Measurements from ENCODE around the gene NPIPB12.
"Not testable (repeated sequence)": the region's sequence is repeated elsewhere in the genome, so short reads cannot be mapped to it uniquely, and the experiment has no call there.

NPIPB12 gene

DNA sequence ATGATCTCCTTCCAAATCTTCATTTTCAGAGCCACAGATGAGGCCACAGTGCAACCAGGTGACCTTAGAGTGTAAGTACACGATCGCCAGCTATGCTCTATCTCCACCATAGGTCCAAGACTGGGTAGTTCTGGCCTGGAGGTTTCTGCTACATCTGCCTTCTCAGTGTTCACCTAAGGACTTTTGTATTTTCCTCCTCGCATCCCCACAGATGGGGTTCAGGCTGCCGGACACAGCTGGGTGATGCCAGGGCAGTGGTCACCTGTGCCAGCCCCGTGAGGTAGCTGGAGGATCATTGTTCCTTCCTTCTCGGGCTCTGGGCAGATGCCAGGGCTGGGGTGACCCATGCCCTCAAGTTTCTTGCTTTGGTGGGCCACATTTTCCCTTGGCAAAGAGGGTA, at the start of gene NPIPB12:
Gene NPIPB12, minus strand, starts transcription at position 101 of the 400 bp plus-strand sequence.
- in situ Hi-C loops (cut with MboI; ENCODE audit: low sequenced_read_pairs), result not testable (repeated sequence)

DNA sequence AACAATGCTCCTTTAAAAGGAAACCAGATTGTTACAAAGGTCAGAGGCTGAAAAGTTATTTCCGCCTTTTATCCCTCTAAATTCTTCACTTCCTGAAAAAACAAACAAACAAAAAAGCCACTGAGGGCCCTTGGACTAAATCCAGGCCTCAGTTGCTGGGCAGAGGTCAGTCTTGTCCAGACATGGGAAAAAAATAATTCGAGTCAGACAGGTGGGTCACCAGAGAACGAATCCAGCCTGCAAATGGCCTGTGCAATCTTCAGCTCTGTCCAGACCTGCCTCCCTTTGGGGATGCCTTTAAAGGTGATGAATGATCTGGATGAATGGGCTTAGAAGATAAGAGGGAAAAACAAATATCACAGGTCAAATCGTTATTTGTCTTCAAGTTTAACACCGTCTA, 15.3 kb upstream of the NPIPB12 start:
- in situ Hi-C loops (cut with MboI; ENCODE audit: low sequenced_read_pairs), result not testable (repeated sequence)

DNA sequence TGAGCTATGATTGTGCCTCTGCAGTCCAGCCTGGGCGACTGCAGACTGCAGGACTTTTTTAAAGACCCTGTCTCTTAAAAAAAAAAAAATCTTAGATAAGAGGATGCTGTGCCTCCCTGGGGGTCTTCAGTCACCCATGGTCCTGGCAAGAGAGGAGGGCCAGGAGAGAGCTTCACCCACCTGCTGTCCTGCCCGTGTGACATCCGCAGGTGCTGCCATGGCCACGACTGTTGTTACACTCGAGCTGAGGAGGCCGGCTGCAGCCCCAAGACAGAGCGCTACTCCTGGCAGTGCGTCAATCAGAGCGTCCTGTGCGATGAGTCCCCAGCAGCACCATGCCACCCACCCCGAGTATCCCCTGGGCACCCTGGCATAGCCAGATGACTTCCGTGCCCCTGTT, 23.9 kb downstream of the NPIPB12 start:
- in situ Hi-C loops (cut with MboI; ENCODE audit: low sequenced_read_pairs), result not testable (repeated sequence)

DNA sequence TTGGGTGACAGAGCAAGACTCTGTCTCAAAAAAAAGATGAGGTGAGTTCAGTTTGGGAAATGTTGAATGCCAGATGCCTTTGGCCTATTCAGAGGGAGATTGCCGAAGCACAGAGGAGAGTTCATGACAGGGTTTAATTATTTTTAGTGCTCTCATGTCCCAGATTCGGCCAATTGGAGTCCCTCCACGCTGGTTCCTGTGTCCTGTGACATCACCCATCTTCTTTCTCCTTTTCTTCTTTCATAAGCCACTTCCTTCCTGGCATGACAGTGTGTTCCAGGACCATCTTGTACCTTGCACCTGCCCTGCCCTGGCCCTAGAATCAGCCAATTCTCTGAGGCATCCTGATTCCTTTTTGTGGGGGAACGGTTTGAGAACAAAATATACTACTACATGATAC, 34.1 kb downstream of the NPIPB12 start:
- in situ Hi-C loops (cut with MboI; ENCODE audit: low sequenced_read_pairs), result not testable (repeated sequence)

DNA sequence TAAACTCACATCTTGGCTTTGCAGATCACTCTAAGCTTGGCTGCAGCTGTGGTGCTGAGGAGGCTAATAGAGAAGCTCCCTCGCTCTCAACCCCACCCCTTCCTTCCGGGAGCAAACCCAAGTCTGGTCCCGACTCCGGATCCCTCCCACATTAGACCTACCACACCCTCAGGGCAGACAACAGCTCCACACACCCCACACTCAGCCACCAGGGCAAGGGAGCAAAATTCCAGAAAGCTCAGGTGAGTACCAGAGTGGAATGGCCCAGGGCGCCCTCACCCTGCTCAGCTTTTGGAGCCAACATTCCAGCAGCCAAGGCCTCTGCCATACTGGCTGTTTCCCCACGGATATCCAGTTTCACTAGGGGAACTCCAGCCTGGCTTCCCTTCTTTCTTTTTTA, 36.5 kb downstream of the NPIPB12 start:
- in situ Hi-C loops (cut with MboI; ENCODE audit: low sequenced_read_pairs), result not testable (repeated sequence)

DNA sequence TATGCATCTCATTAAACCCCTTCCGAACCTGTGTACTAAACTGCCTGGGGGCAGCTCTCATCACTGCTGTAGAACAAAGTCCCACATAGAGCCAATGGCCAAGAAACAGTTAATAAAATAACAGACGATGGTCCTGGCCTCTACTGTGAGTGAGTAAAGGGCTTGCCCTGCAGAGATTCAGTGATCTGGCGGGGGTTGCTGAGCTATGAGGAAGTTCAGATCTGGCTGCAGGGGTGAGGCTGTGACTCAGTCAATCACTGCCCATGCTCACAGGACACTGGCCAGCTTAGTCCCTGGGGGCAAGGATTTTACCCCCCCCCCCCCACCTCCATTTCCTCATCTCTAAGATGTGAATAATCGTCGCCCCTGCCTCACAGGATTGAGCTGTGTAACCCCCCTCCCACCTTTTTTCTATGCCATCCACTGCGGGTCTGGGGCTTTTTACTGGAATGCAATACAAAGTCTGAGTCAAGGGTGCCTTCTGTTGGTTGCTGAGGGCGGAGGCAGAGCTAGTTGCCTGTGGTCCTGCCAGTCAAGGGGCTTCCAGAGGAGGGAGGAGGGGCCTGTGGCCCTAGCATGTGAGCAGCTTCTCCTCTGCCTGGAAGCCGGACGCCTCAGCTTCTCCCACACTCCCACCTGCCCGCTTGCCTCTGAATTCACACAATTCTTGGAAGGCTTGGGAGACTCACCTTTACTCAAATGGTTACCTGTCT, 38.4 kb downstream of the NPIPB12 start:
- in situ Hi-C loops (cut with MboI; ENCODE audit: low sequenced_read_pairs), result not testable (repeated sequence)

DNA sequence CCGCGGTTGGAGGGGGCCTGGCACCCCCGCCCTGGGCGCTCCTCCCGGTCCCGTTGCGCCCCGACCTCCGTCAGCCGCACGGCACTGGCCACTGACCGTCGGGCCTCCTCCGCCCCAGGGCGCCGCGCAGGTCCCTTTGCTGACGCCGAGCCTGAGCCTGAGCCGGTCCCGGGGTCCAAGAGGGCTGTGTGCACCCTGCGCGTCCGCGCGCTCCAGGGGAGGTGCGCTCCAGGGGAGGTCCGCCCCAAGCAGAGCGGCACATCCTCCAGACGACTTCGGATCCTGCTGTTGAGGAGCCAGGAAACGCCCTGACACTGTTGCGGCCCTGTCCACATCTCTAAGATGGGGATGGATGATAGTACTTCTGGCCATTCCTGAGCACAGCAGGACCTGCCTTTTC, 39.3 kb downstream of the NPIPB12 start:
- in situ Hi-C loops (cut with MboI; ENCODE audit: low sequenced_read_pairs), result not testable (repeated sequence)

DNA sequence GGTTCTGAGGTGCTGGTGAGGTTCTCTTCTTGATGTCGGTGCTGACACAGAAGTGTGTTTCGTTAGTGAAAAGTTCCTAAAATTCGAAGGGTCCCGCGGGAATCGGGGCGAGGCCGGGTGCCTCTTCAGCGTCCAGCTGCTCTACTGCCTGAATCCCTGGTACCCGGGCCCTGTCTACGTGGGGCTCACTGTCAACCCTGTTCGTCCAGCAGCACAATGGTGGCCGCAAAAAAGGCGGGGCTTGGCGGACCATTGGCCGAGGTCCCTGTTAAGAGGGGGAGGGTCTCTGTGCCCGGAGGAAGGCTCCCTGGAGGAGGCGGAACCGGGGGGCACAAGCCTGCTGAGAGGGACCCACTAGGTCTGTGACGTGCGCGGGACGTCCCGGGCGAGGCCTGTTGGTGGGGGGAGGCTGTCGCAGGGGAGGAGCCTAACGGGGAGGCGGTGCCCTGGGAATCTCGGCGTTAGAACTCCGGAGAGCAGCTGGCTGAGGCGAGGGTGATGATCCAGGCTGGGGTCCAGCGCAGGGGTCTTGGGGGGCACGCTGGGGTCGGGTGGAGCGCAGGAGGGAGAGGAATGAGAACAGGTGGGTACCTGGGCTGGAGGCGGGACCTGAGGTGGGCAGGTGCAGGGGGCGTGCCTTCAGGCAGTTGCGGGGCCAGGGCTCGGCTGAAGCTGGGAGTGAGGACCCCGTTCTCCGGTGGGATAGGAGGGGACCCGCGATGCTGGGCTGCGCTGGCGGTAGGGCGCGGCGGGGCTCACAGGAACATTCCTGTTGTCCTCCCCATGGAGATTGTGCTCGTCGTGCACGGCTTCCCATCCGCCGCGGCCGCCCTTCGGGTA, 40.0 kb downstream of the NPIPB12 start:
- in situ Hi-C loops (cut with MboI; ENCODE audit: low sequenced_read_pairs), result not testable (repeated sequence)

DNA sequence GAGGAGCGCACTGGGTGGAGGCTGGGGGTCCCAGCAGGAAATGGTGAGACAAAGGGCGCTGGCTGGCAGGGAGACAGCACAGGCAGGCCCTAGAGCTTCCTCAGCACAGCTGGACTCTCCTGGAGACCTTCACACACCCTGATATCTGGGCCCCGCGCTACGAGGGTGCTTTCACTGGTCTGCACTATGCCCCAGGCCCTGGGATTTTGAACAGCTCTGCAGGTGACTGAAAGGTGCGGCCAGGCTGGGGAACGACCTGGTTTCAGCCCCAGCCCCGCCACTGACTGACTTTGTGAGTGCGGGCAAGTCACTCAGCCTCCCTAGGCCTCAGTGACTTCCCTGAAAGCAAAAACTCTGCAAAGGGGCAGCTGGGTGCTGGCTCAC, 45.6 kb downstream of the NPIPB12 start:
- in situ Hi-C loops (cut with MboI; ENCODE audit: low sequenced_read_pairs), result not testable (repeated sequence)

DNA sequence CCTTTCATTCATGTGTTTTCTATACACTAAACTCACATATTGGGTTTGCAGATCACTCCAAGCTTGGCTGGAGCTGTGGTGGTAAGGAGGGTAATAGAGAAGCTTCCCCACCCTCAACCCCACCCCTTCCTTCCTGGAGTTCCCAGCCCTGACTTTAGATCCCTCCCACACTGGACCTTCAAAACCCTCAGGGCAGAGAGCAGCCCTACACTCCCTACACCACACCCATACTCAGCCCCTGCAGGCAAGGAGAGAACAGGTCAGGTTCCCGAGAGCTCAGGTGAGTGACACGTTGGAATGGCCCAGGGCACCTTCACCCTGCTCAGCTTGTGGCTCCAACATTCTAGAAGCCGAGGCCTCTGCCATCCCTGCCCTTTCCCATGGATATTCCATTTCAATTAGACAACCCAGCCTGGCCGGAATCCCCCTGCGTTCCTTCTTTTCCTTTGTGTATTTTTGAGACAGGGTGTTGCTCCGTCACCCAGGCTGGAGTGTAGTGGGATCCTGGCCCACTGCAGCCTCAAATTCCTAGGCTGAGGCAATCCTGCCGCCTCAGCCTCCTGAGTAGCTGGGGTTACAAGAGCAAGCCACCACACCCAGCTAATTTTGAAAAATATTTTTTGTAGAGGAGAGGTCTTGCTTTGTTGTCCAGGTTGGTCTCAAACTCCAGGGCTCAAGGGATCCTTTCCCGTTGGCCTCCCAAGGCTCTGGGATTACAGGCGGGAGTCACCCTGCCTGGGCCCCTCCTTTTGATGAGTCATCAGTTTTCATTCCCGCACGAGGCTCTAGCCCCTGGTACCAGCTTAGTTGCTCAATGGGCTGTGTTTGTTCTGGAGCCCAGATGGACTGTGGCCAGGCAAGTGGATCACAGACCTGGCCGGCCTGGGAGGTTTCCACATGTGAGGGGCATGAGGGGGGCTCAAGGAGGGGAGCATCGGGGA, 46.2 kb downstream of the NPIPB12 start, which contains the start of gene SULT1A4:
Gene SULT1A4, plus strand, starts transcription at position 208 of the 941 bp plus-strand sequence. CDS start 1,473 bp downstream, outside the sequence.
- in situ Hi-C loops (cut with MboI; ENCODE audit: low sequenced_read_pairs), result not testable (repeated sequence)

DNA sequence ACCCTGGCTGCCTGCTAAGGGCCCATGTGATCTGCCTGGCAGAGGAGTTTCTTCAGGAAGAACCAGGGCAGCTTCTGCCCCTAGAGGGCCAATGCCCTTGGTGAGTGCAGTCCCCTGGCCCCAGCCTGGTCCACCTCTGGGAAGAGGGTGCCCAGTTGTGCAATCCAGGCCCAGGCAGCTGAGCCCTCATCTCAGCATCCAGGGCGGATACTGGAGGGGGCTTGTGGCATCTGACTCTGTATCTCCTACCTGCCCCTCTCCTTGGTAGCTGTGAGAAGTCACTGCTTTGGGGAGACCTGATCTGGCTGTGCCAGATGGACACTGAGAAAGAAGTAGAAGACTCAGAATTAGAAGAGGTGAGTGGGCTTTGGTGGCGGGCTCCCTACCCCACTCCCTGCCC, 48.5 kb downstream of the NPIPB12 start:
- in situ Hi-C loops (cut with MboI; ENCODE audit: low sequenced_read_pairs), result not testable (repeated sequence)

DNA sequence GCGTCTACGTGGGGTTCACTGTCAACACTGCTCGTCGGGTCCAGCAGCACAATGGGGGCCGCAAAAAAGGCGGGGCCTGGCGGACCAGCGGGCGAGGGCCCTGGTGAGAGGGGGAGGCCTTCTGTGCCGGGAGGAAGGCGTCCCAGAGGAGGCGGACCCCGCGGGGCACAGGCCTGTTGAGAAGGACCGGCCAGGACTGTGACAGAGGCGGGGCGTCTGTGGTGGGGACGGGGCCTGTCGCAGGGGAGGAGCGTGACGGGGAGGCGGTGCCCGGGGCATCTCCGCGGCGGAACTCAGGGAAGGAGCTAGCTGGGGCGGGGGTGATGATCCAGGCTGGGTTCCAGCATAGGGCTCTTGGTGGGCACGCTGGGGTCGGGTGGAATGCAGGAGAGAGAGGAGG, 51.4 kb downstream of the NPIPB12 start:
- in situ Hi-C loops (cut with MboI; ENCODE audit: low sequenced_read_pairs), result not testable (repeated sequence)

DNA sequence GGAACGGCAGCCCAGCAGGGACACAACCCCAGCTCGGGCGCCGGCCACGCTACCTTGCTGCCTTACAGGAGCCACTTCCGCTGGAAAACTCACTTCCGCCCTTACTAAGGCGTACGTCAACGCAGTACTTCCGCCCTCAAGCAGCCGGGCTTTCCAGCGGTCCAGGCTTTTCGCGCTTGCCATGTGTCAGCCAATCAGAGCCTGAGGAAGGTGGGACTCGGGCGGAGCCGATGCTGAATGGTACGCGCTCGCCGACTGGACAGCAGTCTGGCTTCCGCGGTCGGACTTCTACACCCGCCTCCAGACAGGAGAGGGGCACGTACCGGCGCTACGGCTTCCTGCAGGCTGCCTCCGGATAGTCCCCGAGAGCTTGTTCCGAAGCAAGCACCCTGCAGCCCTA, 51.9 kb downstream of the NPIPB12 start, which contains the start of the genes BOLA2 and SLX1B:
Gene BOLA2, minus strand, starts transcription at position 83 of the 400 bp plus-strand sequence. CDS start 98 bp downstream, outside the sequence.
Gene SLX1B, plus strand, starts transcription at position 265 of the 400 bp plus-strand sequence.
- in situ Hi-C loops (cut with MboI; ENCODE audit: low sequenced_read_pairs), result not testable (repeated sequence)

DNA sequence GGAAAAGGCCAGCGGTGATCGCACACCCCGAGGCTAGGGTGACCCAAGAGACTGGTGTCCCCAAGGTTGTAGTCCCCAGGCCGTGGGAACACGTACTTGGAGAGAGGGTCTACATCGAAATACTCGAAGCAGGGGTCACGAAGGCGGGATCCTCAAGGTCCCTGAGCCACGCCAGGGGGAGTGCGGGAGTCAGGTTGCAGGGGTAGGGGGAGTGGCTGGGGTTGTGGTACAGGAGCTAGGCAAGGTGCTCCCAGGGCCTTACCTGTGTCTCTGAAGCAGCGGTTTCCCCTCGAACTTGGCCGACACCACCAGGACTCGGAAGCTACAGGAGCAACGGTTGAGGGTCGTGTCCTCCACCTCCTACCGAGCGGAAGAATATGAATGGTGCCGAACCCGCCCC, 52.5 kb downstream of the NPIPB12 start:
- in situ Hi-C loops (cut with MboI; ENCODE audit: low sequenced_read_pairs), result not testable (repeated sequence)
